LNCAP (cell line): ENCODE measurements around the gene OGA.

Source experiments
- TF ChIP-seq, protein P1 (sequence below): fragments of 450-650 bp; IDR thresholded peaks from 2 replicates; pipeline ENCODE4 v1.5.1; 2017; ENCODE audit warnings: mild to moderate bottlenecking

Gene OGA

DNA sequence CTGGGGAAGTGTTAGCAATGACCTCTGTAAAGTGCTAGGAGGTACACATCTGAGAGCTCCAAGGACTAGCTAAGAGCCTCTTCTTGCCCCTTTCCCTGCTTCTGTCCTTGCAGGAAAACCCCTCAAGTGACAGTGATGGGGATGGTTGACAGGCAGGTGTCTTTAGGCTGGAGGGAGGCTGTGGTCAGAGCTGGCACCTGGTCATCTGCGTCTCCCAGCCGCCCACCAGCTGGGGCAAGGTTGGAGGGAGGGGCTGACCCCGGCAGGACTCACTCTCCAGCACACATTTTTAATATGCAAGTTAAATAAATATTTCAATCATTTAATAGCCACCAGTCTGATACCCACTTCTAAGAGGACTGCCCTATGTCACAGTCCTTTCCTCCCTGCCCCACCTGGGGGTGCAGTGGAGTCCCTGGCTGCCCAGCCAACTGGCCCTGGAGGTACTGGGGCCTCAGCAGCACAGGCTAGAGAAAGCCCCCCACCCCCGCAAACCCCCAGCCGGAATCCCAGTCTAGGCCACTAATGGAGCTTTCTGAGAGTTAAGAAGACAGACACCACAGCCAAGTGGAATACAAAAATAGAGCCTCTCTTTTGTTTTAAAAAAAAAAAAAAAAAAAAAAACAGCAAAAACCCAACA lies 48.6 kb downstream of the OGA start:
- TF ChIP-seq, protein P1, sequence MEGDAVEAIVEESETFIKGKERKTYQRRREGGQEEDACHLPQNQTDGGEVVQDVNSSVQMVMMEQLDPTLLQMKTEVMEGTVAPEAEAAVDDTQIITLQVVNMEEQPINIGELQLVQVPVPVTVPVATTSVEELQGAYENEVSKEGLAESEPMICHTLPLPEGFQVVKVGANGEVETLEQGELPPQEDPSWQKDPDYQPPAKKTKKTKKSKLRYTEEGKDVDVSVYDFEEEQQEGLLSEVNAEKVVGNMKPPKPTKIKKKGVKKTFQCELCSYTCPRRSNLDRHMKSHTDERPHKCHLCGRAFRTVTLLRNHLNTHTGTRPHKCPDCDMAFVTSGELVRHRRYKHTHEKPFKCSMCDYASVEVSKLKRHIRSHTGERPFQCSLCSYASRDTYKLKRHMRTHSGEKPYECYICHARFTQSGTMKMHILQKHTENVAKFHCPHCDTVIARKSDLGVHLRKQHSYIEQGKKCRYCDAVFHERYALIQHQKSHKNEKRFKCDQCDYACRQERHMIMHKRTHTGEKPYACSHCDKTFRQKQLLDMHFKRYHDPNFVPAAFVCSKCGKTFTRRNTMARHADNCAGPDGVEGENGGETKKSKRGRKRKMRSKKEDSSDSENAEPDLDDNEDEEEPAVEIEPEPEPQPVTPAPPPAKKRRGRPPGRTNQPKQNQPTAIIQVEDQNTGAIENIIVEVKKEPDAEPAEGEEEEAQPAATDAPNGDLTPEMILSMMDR = no peak

DNA sequence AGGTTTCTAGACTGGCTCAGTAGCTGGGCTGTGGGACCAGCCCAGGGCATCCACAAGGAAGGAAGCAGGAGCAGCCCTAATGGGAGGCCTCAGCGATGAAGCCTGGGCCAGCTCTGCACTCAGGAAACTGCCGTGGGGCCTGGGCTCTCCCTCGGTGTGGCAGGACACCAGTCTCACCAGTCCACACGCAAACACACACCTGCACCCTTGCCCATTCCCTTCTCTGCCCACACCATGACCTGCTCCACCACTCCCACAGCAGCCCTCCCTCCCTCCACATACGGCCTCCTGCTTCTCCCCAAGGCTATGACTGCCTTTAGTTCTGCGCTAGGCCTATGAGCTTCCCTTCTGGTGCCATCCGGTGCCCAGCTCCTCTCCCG lies 49.5 kb downstream of the OGA start:
- TF ChIP-seq, protein P1 = no peak

DNA sequence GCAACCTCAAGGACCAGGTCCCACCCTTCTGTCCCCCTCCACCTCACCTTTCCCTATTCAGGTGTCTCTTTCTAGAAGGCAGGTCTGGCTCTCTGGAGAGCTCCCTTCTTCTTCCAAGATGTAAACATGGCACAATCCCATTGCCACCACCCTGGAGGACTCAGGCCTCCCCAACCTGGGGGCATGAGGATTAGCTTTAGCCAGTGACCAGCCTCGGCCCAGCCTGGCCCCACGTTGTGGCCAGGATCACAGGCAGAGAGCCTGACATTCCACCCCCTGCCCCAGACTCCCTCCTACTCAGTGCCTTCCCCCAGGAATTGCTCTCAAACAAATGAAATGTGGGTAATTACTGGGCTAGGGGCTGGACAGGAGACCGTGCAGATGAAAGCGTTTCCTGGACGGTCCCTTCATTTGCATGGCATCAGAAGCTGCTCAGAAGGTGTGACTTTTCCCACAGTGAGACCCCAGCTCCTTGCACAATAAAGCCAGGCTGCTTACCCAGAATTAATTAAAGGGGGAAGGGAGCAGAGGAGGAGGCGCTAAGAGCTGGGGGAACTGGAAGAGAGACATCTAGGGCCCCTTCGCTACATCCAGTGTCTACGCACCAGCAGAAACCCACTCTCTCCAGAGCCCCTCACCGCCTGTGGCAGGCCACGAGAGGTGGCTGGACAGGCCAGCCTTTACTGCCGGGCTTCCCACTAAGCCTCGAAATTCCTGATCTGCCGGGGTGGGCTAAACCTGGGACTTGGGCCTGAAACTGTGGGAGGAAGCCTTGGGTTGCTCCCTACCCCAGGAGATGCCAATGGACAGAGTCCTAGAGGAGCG lies 50.1 kb downstream of the OGA start:
- TF ChIP-seq, protein P1 = no peak

DNA sequence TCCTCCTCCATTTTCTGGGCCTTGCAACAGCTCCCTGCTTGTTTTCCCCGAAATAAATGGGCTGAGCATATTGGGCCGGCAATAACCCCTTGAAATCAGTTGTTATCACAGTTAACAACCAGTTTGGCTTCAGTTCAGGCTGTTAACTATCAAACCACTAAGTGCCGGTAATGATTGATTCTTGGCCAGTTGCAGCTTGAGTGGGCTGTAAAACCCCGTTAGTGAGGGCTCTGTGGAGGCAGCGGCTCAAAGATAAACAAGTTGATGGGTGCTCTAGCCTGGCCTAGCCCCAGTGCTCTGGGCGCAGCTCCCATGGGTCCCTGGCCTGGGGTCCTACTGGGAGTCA lies 50.7 kb downstream of the OGA start:
- TF ChIP-seq, protein P1 = no peak

DNA sequence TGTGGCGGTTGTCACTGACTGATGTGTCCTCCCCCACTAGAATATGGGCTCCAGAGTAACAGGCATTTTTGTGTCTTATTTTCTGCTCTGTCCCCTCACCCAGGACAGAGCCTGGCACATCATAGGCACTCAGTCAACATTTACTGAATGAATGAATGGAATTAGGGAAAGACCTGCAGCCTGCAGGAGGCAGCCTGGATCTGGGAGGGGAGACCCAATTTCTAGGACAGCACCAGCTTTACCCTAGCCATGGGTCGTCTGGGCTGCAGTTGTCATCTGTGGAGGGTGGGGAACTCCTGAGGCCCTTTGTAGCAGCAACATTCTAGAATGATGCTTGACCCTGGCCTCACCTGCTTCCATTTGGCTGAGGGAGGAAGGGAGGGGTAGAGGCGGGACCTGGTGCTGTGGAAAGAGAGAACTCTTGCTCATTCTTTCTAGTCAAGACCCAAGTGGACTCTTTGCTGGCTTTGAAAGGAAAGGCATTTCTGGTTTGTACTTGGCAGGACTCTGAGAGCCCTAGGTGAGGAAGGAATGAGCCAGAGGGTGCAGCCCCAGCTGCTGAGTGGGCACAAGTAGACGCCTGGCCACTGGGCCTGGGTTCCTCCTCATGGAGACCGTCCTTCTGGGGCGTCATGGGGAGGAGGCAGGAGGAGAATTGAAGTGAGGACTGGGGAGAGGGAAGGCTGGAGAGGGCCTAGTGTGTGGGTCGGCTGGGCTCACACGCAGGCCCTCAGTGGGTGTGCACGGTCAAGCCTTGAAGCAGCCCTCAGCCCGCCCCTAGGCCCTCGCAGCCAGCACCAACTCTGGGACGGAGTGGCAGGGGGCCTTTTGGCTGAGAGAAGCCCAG lies 51.3 kb downstream of the OGA start:
- TF ChIP-seq, protein P1 = no peak

DNA sequence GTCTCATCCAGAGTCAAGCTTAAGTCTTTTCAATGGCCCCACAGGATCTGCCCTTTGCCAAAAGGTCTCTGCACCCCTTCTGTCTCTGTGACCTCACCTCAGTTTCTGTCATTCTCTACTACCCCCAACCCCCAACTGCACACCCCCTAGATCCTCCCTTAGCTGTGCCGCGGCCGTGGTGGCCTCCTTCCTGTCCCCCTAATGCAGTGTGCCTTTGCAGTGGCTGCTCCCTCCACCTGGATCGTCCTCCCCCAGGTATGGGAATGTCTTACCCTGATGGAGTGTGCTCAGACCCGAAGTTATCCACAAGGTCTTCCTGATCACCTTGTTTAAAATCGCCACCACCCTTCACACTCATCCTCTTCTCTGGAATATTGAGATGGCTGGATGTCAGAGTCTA lies 51.9 kb downstream of the OGA start:
- TF ChIP-seq, protein P1 = no peak

DNA sequence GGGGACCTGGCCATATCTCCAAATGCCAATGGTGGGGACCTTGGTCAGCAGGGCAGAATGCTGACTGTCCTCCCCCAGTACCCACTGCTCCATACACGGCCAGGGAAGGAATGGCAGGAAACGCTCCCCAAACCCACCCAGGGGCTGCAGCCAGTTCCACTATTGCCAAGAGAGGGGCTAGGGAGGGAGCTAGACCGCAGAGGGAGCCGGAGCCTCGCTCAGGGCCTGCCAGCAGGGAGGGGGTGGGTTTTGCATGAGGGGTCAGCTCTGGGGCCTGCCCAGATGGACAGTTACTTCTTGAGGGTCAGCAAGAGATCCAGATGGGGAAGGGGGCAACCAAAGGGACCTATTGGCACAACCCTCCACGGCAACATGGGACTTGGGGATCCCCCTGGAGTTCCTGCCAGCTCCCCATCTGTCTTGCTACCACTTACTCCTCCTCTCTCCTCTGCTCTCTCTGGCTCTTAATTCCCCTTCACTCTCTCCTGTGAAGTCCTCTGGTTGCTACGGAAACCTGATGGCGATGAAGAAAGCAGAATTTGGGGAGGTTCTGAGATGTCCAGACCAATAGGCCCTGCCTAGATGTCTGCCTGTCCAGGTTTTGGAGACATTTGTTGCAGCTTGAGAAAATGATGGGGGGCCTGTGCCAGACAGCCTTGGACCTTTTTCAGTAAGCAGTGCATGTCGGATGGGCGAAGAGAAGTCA lies 55.0 kb downstream of the OGA start:
- TF ChIP-seq, protein P1 = no peak
